GM19023 (cell line): ENCODE results near the gene MCCC1.
"Not testable (repeated sequence)": the region's sequence is repeated elsewhere in the genome, so short reads cannot be mapped to it uniquely, and the experiment has no call there.

Source experiments
- ATAC-seq: cut with Tn5 transposase; IDR thresholded peaks from one replicate; pipeline ENCODE4 v1.9.1; 2021; ENCODE audit warnings: mild to moderate bottlenecking, moderate library complexity; ENCODE audit not compliant: unreplicated experiment

The MCCC1 gene

DNA sequence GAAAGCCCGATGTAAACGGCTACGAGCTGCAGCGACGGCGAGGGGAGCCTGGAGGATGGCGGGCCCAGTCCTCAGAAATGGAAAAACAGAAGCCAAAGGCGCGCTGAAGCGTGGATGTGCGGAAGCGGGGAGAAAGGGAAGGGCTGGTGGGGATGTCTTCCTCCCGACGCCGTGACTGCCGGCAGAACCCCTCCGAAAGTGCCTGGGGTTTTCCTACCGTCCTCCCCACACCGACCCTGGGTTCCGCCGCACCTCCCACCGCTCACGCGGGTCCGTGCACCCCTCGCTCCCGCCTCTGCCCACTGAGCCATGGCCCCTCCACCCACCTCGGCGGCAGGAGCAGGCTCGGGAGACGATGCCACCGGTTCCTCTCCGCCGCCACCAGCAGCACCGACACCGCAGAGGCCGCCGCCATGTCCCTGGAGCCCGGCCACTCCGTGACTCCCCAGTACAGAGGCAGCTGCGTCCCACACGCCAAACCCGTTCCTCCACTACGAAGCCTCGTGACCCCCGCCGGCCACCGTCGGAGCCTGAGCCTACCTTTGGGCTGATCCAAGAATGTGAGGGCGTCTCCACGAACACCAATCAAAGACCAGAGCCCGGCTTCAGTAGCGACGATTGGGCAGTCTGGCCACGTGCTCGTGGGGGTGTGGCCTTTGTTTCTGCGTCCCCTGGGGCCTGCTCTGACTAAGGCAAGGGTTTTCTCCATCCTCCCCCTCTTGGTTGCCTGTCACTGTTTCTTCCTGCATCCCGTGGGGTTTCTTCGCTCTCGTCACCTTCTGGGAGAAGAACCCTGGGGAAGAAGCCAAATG, at the start of gene MCCC1:
Gene MCCC1 (minus strand): TSS at position 471 of the 812 bp plus-strand sequence. CDS start 56 bp downstream, at position 415.
- peak; percentile 99 for ATAC-seq

DNA sequence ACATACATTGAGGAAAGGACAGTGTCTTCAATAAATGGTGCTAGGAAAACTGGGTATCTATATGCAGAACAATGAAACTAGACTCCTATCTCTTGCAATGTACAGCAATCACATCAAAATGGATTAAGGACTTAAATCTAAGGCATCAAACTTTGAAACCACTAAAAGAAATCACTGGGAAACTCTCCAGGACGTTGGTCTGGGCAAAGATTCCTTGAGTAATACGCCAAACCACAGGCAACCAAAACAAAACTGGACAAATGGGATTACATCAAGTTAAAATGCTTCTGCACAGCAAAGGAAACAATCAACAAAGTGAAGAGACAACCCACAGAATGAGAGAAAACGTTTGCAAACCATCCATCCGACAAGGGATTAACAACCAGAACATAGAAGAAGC, 48.8 kb upstream of the MCCC1 start:
- no peak for ATAC-seq

DNA sequence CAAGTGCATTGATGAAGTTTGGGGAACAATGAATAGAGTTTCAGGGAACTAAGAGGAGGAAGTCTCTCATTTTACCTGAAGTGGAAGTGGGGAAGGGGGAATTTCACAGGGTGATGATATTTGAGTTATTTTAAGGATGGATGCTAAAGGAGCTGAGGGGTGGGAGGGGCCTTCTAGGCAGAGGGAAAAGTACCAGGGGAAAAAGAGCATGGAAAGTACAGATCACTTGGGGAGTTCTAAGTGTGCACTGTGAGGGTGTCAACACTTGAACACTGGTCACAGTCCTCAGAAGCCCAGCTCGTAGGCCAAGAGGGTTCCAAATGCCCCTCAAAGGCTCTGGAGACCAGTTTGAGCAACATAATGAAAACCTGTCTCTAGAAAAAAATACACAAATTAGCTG, 45.1 kb upstream of the MCCC1 start:
- no peak for ATAC-seq

DNA sequence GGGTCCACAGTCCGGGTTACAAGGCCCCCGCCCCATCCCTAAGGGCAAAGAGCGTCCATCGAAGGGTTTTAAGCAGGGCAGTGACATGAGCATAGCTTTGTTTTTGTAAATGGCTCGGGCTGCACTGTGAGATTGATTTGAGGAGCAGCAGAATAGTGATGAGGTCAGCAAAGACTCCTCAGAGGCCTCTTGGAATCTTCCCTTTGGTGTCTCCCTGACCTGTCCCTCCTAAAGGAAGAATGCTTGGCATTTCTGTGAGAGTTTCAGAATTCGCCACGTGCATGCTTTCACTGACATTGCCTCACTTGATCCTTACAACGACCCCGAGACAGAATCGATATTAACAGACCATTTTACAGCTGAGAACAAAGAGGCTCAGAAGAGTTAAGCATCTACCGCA, 42.9 kb upstream of the MCCC1 start:
- no peak for ATAC-seq

DNA sequence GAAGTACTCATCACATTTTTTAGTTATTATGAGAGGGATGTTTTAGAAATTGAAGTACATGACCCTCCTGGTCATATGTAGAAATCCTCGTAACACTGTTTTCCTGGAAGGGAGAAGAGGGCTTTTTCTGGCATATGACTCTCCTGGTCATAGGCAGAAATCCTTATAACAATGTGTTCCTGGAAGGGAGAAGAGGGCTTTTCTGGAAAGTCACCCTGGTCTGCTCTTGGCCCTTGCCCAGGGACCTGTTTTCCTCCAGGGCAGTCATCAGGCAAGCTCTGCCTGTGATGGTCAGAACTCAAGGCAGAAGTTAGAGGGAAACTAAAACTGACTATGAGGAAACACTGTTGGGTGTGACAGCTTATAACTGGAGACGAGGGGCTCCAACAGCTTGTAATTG, 35.5 kb upstream of the MCCC1 start:
- no peak for ATAC-seq

DNA sequence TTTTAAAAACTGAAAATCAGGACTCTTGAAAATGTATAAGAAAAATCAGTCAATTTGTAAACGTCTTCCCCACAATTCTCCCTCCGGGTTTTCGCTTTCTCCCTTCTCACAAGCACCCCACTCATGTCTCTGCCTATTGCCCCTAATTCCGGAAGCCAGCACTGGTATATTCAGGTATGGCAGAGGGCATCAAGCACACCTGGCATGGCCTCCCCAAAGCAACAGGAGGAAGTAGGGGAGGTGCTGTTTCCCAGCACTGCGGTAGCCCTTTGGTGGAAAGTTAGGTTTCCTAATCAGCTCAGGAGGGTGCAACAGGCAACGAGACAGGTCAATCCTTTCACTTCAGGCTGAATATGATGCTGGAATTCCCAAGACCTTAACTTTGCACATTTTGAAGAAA, 33.1 kb upstream of the MCCC1 start:
- ATAC-seq, result no peak

DNA sequence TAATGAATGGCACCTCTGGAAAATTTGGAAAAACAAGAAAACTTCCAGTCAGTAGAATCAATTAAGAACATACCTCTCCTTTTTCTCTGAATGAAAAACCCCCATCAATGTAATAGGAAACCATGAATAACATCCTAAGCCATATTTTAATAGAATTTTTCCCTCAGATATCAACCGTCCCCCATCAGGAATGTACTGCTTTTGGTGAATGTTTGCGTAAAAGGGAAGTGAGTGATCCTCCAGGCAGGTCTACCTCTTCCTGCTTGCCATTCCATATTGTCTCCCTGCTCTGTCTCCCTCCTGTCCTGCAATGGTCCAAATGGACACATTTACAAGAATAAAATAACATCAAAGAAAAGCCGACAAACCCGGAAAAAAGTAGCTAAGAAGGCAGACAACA, 32.4 kb upstream of the MCCC1 start:
- no peak for ATAC-seq

DNA sequence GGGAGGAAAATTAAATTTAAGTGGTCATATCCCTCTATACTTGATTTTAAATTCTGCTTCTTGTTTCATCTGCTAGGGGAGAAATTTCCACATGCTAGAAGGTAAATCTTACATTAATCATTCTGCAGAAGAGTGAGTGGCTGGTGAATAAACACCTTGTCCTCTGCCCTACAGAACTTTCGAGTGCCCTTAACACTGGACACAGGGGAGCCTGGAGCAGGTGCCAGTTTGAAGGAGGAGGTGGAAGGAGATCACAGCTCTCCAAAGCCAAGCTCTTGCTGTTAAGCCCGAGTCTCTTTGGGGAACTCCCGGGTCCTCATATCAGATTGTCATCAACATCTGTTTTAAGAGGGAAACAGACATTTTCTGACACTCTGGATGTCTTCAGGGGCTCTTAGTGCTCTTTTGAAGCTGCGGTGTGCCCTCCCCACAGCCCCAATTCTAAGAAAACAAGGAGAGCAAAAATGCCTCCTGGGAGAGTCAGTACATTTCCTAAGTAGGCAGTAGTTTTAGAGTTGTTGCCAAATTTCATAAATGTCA, 32.0 kb upstream of the MCCC1 start:
- no peak for ATAC-seq

DNA sequence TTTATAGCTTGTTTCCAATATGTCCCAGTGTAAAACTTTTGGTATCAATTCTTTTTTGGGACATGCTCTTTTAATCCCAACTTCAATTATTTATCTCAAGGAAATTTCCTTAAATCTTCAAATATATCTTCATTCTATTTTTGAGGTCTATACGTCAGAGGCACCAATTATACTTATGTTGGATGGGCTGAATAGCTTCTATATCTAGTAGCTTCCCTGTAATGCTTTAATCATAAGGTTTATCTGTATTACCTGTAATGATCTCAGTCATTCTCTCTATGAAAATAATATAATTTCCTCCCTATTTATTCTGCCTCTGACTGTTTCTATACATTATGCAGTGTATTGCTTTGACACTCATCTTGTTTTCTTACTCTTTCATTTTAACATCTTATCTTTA, 29.9 kb upstream of the MCCC1 start:
- ATAC-seq, result no peak

DNA sequence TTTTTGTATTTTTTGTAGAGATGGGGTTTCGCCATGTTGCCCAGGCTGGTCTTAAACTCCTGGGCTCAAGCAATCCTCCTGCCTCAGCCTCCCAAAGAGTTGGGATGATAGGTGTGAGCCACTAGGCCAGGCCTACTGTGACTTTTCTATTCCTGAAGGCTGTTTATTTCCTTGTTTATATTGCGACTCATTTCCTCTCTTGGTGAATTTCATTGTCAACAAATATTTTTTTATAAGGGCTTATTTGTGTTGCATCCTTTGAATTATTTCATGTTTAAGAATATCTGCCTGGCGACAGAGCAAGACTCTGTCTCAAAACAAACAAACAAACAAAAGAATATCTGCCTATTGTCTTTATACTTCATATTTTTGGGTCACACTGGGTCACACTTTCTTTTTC, 29.4 kb upstream of the MCCC1 start:
- no peak for ATAC-seq

DNA sequence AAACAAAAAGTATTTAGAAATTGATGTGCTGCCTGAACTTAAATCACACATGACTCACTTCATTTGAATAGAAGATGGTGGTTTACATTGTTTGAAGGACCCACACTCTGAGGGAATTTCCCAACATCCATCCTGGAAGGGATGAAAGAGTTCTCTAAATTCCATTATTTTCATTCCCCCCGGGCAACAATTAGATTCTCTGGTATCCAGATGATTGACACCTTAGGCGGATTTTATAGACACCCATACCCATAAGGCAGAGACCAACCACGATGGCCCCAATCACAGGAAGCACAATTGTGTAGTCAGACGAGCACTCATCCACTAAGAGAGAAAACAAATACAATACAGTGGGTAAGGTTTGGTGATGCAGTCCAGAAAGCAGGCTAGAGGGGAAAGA, 24.6 kb upstream of the MCCC1 start:
- no peak for ATAC-seq

DNA sequence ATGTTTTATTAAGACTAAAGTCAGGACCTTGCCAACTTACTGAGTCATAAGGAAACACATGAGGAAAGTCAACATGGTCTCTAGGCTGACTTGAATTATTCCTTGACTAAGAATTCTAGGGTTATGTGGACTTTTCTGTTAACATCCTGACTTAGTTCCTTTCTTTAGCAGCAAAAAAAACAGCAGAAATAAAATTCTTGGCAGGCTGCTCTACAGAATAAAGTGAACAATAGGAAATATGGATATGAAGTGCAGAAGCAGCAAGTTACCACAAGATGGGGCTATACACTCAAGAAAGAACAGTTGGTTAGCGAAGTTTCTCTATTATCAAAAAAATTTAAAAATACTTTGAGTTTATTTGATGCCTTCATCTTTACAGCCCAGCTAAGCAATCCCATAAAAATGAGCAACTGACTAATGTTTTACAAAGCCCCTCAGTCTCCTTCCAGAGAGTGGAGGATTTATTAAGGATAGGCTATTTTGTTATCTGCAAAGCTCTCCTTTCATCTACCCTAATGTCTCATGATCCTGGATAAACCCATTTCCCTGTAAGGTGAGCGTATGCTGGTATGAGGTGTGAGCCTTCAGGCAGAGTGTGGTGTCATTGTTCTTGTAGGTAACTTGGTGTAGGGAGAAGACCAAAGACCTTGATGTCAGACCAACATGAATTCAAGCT, 23.1 kb upstream of the MCCC1 start:
- no peak for ATAC-seq

DNA sequence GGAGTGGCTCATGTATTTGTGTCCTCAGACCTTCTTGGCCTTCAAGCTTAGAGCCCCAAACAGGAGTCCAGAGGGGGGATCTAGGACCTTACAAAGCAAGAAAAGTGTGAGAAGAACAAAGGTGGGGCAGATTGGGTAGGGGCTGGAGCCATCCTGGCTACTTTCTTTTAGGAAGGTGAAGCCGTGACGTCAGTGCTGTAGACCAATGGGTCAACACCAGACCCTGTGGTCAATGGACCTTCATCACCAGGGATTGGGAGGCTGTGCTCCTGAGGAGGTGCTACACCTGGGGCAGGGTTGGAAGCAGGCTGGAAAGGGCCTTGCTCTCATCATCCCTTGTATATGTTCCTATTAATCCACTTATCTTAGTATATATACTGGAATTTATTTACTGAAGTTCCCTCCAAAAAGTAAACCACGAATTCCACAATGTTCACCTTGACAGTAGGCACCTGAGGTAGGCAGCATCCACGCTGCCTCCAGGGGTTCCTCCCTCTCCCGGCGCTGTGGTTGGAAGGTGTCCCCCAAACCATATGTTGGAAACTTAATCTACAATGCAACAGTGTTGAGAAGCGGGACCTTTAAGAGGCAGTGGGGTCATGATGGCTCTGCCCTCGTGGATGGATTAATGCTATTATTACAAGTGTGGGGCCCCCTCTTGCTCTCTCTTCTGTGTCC, 21.4 kb upstream of the MCCC1 start:
- no peak for ATAC-seq

DNA sequence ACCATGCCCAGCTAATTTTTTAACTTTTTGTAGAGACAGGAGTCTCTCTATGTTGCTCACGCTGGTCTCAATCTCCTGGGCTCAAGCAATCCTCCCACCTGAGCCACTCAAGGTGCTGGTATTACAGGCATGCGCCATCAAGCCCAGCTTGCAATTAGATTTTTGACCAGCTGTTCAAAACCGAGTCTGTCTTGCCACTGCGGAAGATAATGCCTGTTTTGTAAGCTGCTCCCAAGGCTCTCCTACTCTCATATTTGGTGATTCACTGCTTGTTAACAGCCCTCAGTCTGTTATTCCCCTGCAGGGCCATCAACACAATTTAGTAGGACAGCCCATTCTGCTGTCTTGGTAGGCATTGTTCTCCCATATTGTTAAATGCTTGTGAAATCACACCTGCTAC, 17.8 kb upstream of the MCCC1 start:
- no peak for ATAC-seq

DNA sequence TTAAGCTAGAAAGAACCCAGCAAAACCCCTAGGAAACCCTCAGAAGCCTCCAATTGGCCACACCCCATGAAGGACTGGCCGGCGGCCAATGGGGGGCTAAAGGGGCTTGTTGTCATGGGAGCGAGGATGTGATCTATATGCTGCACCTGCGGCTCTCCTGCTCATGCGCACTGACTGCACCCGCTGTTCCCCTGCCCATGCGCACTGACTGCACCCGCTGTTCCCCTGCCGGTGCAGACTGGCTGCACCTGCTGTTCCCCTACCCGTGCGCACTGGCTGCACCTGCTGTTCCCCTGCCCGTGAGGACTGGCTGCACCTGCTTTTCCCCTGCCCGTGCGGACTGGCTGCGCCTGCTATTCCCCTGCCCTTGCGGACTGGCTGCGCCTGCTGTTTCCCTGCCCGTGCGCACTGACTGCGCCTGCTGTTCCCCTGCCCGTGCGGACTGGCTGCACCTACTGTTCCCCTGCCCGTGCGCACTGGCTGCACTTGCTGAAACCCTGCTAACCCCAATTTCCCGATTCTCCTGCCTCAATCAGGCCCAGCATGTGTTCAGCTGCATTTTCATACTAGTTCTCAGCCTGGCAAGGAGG, 16.8 kb upstream of the MCCC1 start:
- peak; percentile 92 for ATAC-seq

DNA sequence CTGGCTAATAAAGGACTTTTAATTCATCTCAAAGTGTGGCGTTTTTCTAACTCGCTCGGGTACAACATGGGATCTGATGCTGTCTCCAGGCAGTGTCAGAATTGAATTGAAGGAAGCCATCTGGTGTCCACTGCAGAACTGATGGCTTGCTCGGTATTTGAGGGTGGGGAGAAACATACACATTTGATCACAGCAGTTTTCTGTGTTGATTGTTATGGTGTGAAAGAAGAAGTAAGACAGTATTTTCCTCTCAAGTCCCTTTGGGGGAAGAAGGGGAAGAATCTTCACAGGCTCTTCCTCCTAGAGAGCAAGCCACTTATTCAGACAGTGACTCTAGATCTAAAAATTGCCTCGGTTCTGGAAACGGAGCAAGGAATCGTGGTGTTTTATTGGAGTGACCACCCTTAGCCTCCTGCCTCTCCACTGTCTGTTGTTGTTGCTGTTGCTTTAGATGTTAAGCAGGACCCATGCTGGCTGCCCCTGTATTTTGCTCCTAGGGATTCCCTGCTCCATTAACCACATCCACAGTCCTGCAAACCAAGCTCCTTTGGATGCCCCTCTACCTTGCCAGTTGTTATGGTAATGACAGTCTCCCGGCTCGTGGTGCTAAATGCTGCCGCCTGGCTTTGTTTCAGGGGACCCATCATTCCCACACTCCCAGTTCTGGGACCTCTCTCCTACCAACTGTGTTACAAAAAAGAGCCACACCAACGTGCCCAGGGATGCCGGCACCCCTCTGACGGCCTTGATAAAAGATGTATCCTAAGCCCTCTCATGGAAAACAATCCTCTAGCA, 15.3 kb upstream of the MCCC1 start:
- no peak for ATAC-seq

DNA sequence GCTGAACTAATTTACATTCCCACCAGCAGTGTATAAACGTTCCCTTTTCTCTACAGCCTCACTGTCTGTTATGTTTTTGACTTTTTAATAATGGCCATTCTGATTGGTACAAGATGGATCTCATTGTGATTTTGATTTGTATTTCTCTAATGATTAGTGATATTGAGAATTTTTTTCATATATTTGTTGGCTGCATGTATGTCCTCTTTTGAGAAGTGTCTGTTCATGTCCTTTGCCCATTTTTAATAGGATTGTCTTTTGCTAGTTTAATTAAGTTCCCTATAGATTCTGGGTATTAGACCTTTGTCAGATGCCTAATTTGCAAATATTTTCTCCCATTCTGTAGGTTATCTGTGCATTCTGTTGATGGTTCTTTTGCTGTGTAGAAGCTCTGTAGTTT, 10.6 kb upstream of the MCCC1 start:
- ATAC-seq, result not testable (repeated sequence)

DNA sequence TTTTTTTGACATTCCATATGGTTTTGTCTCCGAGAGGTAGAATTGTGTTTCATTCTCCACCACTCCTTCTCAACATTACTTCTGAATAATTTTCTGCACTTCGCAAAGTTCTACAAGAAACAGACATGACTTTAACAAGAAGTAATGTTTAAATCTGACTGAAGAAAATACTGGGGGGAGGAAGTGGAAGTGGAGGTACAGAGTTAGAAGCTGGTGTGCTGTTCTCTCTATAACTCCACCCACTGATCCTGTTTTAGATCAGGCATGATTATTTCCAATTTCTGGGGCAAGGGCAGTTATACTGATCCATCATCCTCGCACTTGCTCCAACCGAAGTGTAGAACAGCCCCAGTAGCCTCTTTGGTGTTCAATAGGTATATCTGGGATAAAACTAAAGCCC, 9.2 kb upstream of the MCCC1 start:
- ATAC-seq, result no peak

DNA sequence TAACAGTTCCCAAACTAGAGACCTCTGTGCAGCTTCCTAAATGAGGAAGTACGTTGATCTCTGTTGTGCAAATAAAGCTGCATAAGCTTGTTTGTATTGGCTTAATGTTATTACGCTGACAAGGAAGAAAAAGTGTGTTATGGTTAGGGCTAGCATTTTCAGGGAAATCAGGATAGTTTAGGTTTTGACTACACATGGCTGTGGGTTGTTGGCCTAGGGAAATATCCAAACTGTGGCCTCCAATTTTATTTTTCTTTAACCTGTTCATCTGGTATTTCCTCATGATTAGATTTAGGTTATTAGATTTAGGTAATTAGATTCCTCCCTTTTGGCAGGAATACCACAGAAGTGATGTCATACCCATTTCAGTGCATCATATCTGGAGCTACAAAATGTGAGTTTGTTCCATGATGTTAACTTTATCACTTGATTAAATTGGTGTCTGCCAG, 8.7 kb upstream of the MCCC1 start:
- ATAC-seq, result no peak

DNA sequence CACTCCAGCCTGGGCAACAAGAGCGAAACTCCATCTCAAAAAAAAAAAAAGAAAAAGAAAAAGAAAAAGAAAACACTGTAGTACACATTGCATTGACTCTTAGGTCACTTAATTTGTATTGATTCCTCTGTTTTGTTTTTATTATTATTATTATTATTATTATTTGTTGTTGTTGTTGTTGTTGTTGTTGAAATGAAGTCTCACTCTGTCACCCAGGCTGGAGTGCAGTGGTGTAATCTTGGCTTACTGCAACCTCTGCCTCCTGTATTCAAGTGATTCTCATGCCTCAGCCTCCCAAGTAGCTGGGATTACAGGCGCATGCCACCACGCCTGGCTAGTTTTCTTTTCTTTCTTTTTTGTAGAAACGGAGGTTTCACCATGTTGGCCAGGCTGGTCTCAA, 8.1 kb upstream of the MCCC1 start:
- ATAC-seq, result not testable (repeated sequence)
